ENCODE data around the gene RHOC. TPM values are rescaled to one million over a fixed set of nuclear protein-coding genes. Genes with fewer than 3 reads are reported as not detected.

The RHOC gene
- polyA plus RNA-seq, 10 donors: 256 to 336 (median 299) TPM

Other genes starting within 250 kb of the RHOC start
- gene WNT2B, start 198.2 kb downstream of the RHOC start, polyA plus RNA-seq (ENCODE audit: insufficient read length in 10 of 10): 10 to 100 TPM in 1 of 10 donors, 1 to 10 TPM in 9; 4.7 to 10.5 (median 6.3) TPM
- gene ST7L, start 88.0 kb downstream of the RHOC start, polyA plus RNA-seq (ENCODE audit: insufficient read length in 10 of 10): 10 to 100 TPM; 12.7 to 19.8 (median 16.4) TPM
- 10 to 100 TPM; 70.1 to 100.0 (median 87.6) TPM for gene CAPZA1, start 87.3 kb downstream of the RHOC start, polyA plus RNA-seq (ENCODE audit: insufficient read length in 10 of 10)
- 10 to 100 TPM; 41.8 to 71.6 (median 49.8) TPM for gene MOV10, start 32.5 kb downstream of the RHOC start, polyA plus RNA-seq (ENCODE audit: insufficient read length in 10 of 10)
- 1 to 10 TPM; 1.7 to 3.3 (median 2.4) TPM for gene PPM1J, start 8.2 kb upstream of the RHOC start, polyA plus RNA-seq (ENCODE audit: insufficient read length in 10 of 10)
- 10 to 100 TPM; 33.4 to 57.3 (median 38.7) TPM for gene SLC16A1, start 249.1 kb upstream of the RHOC start, polyA plus RNA-seq (ENCODE audit: insufficient read length in 10 of 10)